SK-N-SH treated with all-trans-retinoic acid at 6 μM for 48 hours (cell line): ENCODE data around the gene PTRH1.

ENCODE experiments used
- ATAC-seq: fragments of 200-7000 bp; cut with Tn5 transposase; 3 replicates; pipeline ENCODE4 v1.9.1; 2020; ENCODE audit warnings: mild to moderate bottlenecking, moderate library complexity
- ESRRG ChIP-seq: fragments of 250-450 bp; sonication (Bioruptor Pico); IDR thresholded peaks from 2 replicates; pipeline ENCODE4 v1.6.1; 2021; ENCODE audit warnings: mild to moderate bottlenecking
- GLIS3 ChIP-seq: fragments of 250-450 bp; sonication (Bioruptor Pico); IDR thresholded peaks from 2 replicates; pipeline ENCODE4 v1.5.0; 2020; ENCODE audit warnings: mild to moderate bottlenecking, moderate library complexity
- PATZ1 ChIP-seq: fragments of 250-450 bp; sonication (Bioruptor Pico); IDR thresholded peaks from 2 replicates; pipeline ENCODE4 v1.8.0; 2020; ENCODE audit warnings: mild to moderate bottlenecking, moderate library complexity, borderline replicate concordance
- POU6F1 ChIP-seq: fragments of 250-450 bp; sonication (Bioruptor Pico); IDR thresholded peaks from 2 replicates; pipeline ENCODE4 v1.8.0; 2021; ENCODE audit warnings: low read depth, mild to moderate bottlenecking, moderate library complexity, borderline replicate concordance
- PPARA ChIP-seq: fragments of 250-450 bp; sonication (Bioruptor Pico); IDR thresholded peaks from 2 replicates; pipeline ENCODE4 v1.5.0; 2020; ENCODE audit warnings: mild to moderate bottlenecking, borderline replicate concordance
- TCF4 ChIP-seq: fragments of 250-450 bp; sonication (Bioruptor Pico); IDR thresholded peaks from 2 replicates; pipeline ENCODE4 v1.8.0; 2021; ENCODE audit warnings: mild to moderate bottlenecking, moderate library complexity, borderline replicate concordance
- TOX ChIP-seq: fragments of 250-450 bp; sonication (Bioruptor Pico); IDR thresholded peaks from 2 replicates; pipeline ENCODE4 v1.8.0; 2021; ENCODE audit warnings: mild to moderate bottlenecking, moderate library complexity, borderline replicate concordance

PTRH1 gene

GRCh38 chr9:127664678-127665507 is 50.6 kb downstream of the PTRH1 start (continued):
- TF ChIP-seq POU6F1 (CRISPR knock-in tag): no peak
- no peak for TF ChIP-seq ESRRG (CRISPR knock-in tag)
- peak; percentile 96 for TF ChIP-seq TCF4 (CRISPR knock-in tag)
- no peak for TF ChIP-seq GLIS3 (CRISPR knock-in tag)

GRCh38 chr9:127664324-127664677 is 51.2 kb downstream of the PTRH1 start:
- ATAC-seq: peak; percentile 8; the same call in 1 of the 3 replicates
- TF ChIP-seq PPARA (no peak), TOX (CRISPR knock-in tag) (no peak), GLIS3 (CRISPR knock-in tag) (no peak), PATZ1 (CRISPR knock-in tag) (no peak)
